ENCODE results near the gene GLTPD2.

GRCh38 chr17:4742629-4743028 is 46.1 kb upstream of the GLTPD2 start:
- TF ChIP-seq POLR2A (IDR thresholded peaks at IDR 0.05; ENCODE audit: low read depth, low read length) (no peak), POLR2AphosphoS5 (IDR thresholded peaks at IDR 0.05; ENCODE audit: insufficient read depth, low read depth, low read length) (no peak), MAX (IDR thresholded peaks at IDR 0.05; ENCODE audit: insufficient read depth, insufficient read length) (no peak)
- TF ChIP-seq, protein P1, sequence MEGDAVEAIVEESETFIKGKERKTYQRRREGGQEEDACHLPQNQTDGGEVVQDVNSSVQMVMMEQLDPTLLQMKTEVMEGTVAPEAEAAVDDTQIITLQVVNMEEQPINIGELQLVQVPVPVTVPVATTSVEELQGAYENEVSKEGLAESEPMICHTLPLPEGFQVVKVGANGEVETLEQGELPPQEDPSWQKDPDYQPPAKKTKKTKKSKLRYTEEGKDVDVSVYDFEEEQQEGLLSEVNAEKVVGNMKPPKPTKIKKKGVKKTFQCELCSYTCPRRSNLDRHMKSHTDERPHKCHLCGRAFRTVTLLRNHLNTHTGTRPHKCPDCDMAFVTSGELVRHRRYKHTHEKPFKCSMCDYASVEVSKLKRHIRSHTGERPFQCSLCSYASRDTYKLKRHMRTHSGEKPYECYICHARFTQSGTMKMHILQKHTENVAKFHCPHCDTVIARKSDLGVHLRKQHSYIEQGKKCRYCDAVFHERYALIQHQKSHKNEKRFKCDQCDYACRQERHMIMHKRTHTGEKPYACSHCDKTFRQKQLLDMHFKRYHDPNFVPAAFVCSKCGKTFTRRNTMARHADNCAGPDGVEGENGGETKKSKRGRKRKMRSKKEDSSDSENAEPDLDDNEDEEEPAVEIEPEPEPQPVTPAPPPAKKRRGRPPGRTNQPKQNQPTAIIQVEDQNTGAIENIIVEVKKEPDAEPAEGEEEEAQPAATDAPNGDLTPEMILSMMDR (IDR thresholded peaks at IDR 0.05; ENCODE audit: extremely low read depth in 1 of 2, insufficient read depth in 1 of 2, low read depth in 1 of 2, low read length in 2 of 2): no peak

Measured in endothelial cell of umbilical vein (primary cell).